Fibroblast of skin of scalp (primary cell): ENCODE results near the gene HSPA4.
"Not testable (repeated sequence)": the region's sequence is repeated elsewhere in the genome, so short reads cannot be mapped to it uniquely, and the experiment has no call there.

Experiments used
- DNase-seq: peaks from one replicate; pipeline ENCODE4 v3.0.0-alpha.2; 2013

HSPA4 gene

GRCh38 chr5:133050521-133050920, 1.3 kb upstream of the HSPA4 start:
- no peak for DNase-seq

GRCh38 chr5:133051061-133051541, 712 bp upstream of the HSPA4 start:
- DNase-seq, result no peak

GRCh38 chr5:133052317-133053175, 733 bp downstream of the HSPA4 start:
- DNase-seq, result peak; percentile 39

- no peak for DNase-seq
Measured at GRCh38 chr5:133053448-133053847, 1.6 kb downstream of the HSPA4 start.

GRCh38 chr5:133054697-133055471, 3.1 kb downstream of the HSPA4 start:
- DNase-seq, result no peak

- DNase-seq, result no peak
Measured at GRCh38 chr5:133056891-133057290, 5.1 kb downstream of the HSPA4 start.

- DNase-seq, result no peak
Measured at GRCh38 chr5:133059621-133060020, 7.8 kb downstream of the HSPA4 start.

- DNase-seq, result no peak
Measured at GRCh38 chr5:133062276-133062675, 10.5 kb downstream of the HSPA4 start.

- no peak for DNase-seq
Measured at GRCh38 chr5:133063965-133064364, 12.2 kb downstream of the HSPA4 start.

GRCh38 chr5:133065471-133065870, 13.7 kb downstream of the HSPA4 start:
- no peak for DNase-seq

GRCh38 chr5:133066045-133066444, 14.2 kb downstream of the HSPA4 start:
- DNase-seq, result no peak

- DNase-seq, result no peak
Measured at GRCh38 chr5:133072021-133072420, 20.2 kb downstream of the HSPA4 start.

- peak; percentile 50 for DNase-seq
Measured at GRCh38 chr5:133075572-133076536, 24.0 kb downstream of the HSPA4 start.

- no peak for DNase-seq
Measured at GRCh38 chr5:133079048-133079447, 27.2 kb downstream of the HSPA4 start.

GRCh38 chr5:133081036-133081435, 29.2 kb downstream of the HSPA4 start:
- DNase-seq, result no peak

- DNase-seq, result peak; percentile 18
Measured at GRCh38 chr5:133081703-133082102, 29.9 kb downstream of the HSPA4 start.

- no peak for DNase-seq
Measured at GRCh38 chr5:133082128-133082527, 30.3 kb downstream of the HSPA4 start.

- no peak for DNase-seq
Measured at GRCh38 chr5:133083901-133084300, 32.1 kb downstream of the HSPA4 start.

- not testable (repeated sequence) for DNase-seq
Measured at GRCh38 chr5:133085171-133085570, 33.4 kb downstream of the HSPA4 start.

- DNase-seq, result no peak
Measured at GRCh38 chr5:133086366-133086875, 34.6 kb downstream of the HSPA4 start.

- DNase-seq, result no peak
Measured at GRCh38 chr5:133088064-133088463, 36.3 kb downstream of the HSPA4 start.

GRCh38 chr5:133091034-133091433, 39.2 kb downstream of the HSPA4 start:
- no peak for DNase-seq
